DOHH2 (cell line): ENCODE results near the gene CACNB4.

Source experiments
- EZH2phosphoT487 ChIP-seq: fragments of 200-600 bp; sonication (generic); IDR thresholded peaks from 2 replicates; pipeline ENCODE4 v1.6.1; 2017; ENCODE audit warnings: borderline replicate concordance, mild to moderate bottlenecking, antibody characterized with exemption, low read length, moderate library complexity, mixed read lengths
- TF ChIP-seq, protein P1 (sequence below): fragments of 200-600 bp; sonication (generic); IDR thresholded peaks from one replicate; pipeline ENCODE4 v1.5.1; 2014; ENCODE audit warnings: antibody characterized with exemption, mild to moderate bottlenecking, low read depth, low read length; ENCODE audit not compliant: poor library complexity, severe bottlenecking

- TF ChIP-seq, protein P1, sequence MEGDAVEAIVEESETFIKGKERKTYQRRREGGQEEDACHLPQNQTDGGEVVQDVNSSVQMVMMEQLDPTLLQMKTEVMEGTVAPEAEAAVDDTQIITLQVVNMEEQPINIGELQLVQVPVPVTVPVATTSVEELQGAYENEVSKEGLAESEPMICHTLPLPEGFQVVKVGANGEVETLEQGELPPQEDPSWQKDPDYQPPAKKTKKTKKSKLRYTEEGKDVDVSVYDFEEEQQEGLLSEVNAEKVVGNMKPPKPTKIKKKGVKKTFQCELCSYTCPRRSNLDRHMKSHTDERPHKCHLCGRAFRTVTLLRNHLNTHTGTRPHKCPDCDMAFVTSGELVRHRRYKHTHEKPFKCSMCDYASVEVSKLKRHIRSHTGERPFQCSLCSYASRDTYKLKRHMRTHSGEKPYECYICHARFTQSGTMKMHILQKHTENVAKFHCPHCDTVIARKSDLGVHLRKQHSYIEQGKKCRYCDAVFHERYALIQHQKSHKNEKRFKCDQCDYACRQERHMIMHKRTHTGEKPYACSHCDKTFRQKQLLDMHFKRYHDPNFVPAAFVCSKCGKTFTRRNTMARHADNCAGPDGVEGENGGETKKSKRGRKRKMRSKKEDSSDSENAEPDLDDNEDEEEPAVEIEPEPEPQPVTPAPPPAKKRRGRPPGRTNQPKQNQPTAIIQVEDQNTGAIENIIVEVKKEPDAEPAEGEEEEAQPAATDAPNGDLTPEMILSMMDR, result no peak
- TF ChIP-seq EZH2phosphoT487, result no peak
Observed at GRCh38 chr2:152011724-152012123, 87.1 kb downstream of the CACNB4 start.
